ENCODE measurements around the gene ADAM12. TPM values are rescaled to one million over a fixed set of nuclear protein-coding genes. Genes with fewer than 3 reads are reported as not detected.

ADAM12 gene
- total RNA-seq, 1 experiment from 2014 or later = 0.24 TPM

- Histone ChIP-seq H3K23me2 (ENCODE audit: insufficient read length, low read depth, low read length, poor library complexity, severe bottlenecking) (no peaks in the 10 kb centered on the region), H3K27ac (ENCODE audit: insufficient read length, low read depth, low read length) (no peak overlapping the region), H2BK12ac (ENCODE audit: insufficient read length, low read depth, low read length) (no peak overlapping the region), H3K14ac (ENCODE audit: insufficient read depth, low read length) (no peak overlapping the region), H3K4ac (ENCODE audit: low read depth, low read length) (no peak overlapping the region), H3K79me2 (ENCODE audit: insufficient read depth, low read length) (no peaks in the 10 kb centered on the region), H4K91ac (ENCODE audit: insufficient read length, low read depth, low read length) (no peak overlapping the region), H4K20me1 (ENCODE audit: control insufficient read depth, insufficient read depth, insufficient read length) (no peaks in the 10 kb centered on the region), H3K4me1 (ENCODE audit: insufficient read depth, low read length) (no peaks in the 10 kb centered on the region), H3T11ph (ENCODE audit: low read length) (no peak overlapping the region), H3K27me3 (ENCODE audit: insufficient read depth, low read length) (no peaks in the 10 kb centered on the region; the same call in 1 of the 2 replicates), H4K8ac (replicated peaks; ENCODE audit: insufficient read length, low read depth, low read length) (no peak overlapping the region), H2BK20ac (ENCODE audit: low read depth, low read length, poor library complexity, severe bottlenecking) (no peak overlapping the region), H4K5ac (ENCODE audit: insufficient read length, low read depth, low read length) (no peak overlapping the region), H2BK5ac (ENCODE audit: insufficient read length, low read length) (no peak overlapping the region), H3K79me1 (ENCODE audit: insufficient read depth, low read depth, low read length, poor library complexity, severe bottlenecking) (no peaks in the 10 kb centered on the region), H3K56ac (ENCODE audit: insufficient read length, low read depth, low read length) (no peak overlapping the region), H2AK5ac (ENCODE audit: insufficient read length, low read length) (no peak overlapping the region), H2BK15ac (ENCODE audit: low read depth, low read length) (no peak overlapping the region), H2AFZ (ENCODE audit: low read length) (no peak overlapping the region), H2BK120ac (ENCODE audit: low read depth, low read length, poor library complexity, severe bottlenecking) (no peak overlapping the region), H3K18ac (ENCODE audit: insufficient read length, low read depth, low read length) (no peak overlapping the region), H3K4me2 (ENCODE audit: insufficient read depth, insufficient read length, low read length) (no peak overlapping the region), H3K9ac (ENCODE audit: extremely low read depth, insufficient read length, low read length) (no peak overlapping the region), H3K9me3 (ENCODE audit: control insufficient read depth, low read depth, low read length) (no peaks in the 10 kb centered on the region), H3K23ac (ENCODE audit: insufficient read length, low read depth, low read length) (no peak overlapping the region)
- Mint-ChIP-seq H3K9me3 (peaks cover 0 to 3% of the 10 kb centered on the region in 2 experiments; a peak in 1 of 5 replicates), H3K27ac (no peak overlapping the region), H3K27me3 (ENCODE audit: low read depth) (peaks cover 4% of the 10 kb centered on the region; the same call in 1 of the 2 replicates), H3K36me3 (ENCODE audit: insufficient read depth in 1 of 3, low read depth in 3 of 3) (peaks cover 0 to 2% (median 0%) of the 10 kb centered on the region in 3 experiments; a peak in 1 of 7 replicates), H3K4me3 (no peak overlapping the region), H3K4me1 (no peaks in the 10 kb centered on the region)
- TF ChIP-seq CTCF (conservative IDR thresholded peaks at IDR 0.05) = no peak
- WGBS (ENCODE audit: extremely low coverage, insufficient read length, low lambda C conversion rate) = no CpG with 5 or more reads among the region's 6 CpGs
- no peak for DNase-seq
Measured at GRCh38 chr10:126075009-126075408, 313.3 kb downstream of the ADAM12 start.

All from H9 (cell line).